ENCODE measurements around the gene ALPG. TPM values are rescaled to one million over a fixed set of nuclear protein-coding genes. Genes with fewer than 3 reads are reported as not detected.
"Not testable (repeated sequence)": the region's sequence is repeated elsewhere in the genome, so short reads cannot be mapped to it uniquely, and the experiment has no call there.

ALPG gene
- not detected in 2 replicates for total RNA-seq

DNA sequence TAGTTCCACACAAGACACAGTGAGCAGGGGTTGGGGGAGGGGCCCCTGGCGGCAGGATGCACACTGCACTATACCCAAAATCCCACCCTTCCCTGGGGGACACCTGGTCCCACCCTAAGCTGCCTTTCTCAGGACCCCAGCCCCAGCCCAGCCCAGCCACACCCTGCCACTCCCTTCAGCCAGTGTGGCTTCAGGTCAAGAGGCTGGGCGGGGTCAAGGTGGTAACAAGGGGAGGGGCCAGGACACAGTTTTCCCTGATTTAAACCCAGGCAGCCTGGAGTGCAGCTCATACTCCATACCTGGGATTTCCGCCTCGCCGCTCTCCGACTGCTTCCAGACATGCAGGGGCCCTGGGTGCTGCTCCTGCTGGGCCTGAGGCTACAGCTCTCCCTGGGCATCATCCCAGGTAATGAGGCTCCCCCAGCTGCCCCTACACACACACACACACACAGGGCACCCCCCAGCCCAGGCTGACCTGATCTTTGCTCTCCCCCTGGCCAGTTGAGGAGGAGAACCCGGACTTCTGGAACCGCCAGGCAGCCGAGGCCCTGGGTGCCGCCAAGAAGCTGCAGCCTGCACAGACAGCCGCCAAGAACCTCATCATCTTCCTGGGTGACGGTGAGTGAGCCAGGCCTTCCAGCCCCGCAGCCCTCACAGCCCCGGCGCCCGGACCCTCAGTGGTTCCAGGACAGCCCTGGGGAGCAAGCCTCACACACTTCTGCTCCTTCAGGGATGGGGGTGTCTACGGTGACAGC, at the start of gene ALPG:
TSS of gene ALPG (plus strand) at position 289 of the 755 bp plus-strand sequence. CDS start at position 340, 51 bp downstream.
- intact Hi-C loops (cut with micrococcal nuclease): no loop called here

DNA sequence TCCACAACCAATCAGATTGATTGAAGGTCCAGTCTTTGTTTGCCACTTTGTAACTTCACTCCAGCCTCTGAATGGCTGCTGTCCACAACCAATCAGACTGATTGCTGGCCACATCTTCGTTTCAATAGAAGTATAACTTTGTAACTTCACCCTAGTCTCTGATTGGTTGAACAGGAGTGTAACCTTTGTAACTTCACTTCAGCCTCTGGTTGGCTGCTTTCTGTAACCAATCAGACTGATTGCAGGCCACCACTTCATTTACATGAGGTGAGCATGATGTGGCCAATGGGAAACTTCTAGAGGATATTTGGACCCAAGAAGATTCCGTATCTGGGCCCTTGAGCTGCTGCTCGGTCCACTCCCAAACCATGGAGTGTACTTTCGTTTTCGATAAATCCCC, 45.0 kb upstream of the ALPG start:
- intact Hi-C loops (cut with micrococcal nuclease): no loop called here

DNA sequence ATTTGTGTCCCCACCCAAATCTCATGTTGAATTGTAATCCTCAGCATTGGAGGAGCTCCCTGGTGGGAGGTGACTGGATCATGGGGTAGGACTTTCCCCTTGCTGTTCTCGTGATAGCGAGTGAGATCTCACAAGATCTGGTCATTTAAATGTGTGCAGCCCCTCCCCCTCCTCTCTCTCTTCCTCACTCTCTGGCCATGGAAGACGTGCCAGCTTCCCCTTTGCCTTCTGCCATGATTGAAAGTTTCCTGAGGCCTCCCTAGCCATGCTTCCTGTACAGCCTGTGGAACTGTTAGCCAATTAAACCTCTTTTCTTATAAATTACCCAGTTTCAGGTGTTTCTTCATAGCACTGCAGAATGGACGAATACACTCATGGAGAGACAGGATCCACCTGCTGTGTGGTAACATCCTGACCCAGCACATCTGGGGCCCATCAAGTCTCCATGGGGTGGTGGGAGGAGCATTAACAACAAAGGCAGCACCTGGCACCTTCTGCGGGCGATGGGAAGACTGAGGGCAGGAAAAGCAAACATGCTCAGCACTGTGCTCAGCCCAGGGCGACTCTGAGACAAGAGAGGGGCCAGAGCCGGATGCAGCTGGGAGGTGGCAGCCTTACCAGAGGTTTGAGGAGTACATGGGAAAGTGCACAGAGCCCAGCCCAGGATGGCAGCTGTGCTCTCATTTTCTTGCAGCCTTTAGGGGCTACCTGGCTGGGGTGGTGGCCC, 44.3 kb upstream of the ALPG start:
- intact Hi-C loops (cut with micrococcal nuclease): no loop called here

DNA sequence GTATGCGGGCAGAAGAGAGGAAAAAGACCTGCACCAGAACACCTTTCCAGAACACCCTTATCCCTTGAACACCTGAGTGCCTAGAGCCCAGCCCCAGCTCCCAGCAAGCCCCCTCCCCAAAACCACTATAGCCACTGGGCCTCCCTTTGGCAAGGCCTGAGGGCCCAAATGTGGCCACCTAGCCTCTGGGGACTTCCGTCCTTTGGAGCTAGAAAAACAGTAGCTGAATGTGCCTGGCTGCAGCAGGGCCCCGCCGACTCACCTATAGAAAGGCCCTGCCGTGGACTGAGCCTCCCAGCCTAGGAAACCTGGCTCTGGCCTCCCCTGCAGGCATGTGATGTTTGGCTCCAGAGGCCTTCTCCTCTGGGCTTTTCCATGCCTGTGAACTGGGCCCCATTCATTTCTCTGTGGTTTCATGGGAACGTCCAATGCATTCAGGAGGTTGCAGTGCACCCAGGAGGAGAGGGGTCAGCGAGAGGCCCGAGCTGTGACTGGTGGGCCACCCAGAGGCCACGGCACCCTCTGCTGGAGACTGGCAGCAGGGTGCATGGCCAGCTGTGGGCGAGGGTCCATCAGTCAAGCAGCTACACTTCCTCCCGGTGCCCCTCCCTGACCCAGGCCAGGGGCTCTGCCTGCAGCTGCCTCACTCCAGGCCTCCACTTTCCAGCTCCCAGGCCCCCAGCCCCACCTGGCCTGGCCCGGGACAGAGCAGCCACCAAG, 43.4 kb upstream of the ALPG start:
- intact Hi-C loops (cut with micrococcal nuclease): not testable (repeated sequence)

DNA sequence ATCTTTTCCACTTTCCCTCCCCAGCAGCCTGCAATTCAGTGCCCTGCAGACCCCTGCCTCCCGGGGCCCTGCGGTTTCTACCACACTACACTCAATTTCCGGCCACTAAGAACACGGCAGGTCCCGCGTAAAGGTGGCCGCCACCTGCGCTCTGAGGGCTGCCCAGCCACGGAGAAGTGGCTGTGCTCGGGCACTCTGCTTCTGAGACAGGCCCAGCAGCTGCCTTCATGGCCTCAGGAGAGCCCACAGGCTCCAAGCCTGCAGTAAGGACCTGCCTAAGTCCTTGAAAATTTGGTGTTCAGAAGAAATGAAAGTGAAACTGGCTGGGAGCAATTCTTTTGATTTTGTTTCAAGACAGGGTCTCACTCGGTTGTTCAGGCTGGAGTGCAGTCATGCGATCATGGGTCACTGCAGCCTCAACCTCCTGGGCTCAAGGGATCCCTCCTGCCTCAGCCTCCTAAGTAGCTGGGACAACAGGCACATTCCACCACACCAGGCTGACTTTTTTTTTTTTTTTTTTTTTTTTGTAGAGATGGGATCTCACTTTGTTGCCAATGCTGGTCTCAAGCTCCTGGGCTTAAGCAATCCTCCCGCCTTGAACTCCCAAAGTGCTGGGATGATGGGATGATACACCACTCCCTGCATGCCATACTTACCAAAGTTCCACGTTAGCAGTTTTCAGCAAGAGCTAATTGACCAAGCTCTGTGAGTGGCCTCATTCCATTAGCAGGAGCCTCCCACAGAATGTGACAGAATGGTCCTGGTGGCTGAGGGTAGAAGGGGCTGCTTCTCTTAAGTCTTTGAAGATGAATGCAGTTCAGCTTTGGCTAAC, 42.6 kb upstream of the ALPG start:
- intact Hi-C loops (cut with micrococcal nuclease): no loop called here

DNA sequence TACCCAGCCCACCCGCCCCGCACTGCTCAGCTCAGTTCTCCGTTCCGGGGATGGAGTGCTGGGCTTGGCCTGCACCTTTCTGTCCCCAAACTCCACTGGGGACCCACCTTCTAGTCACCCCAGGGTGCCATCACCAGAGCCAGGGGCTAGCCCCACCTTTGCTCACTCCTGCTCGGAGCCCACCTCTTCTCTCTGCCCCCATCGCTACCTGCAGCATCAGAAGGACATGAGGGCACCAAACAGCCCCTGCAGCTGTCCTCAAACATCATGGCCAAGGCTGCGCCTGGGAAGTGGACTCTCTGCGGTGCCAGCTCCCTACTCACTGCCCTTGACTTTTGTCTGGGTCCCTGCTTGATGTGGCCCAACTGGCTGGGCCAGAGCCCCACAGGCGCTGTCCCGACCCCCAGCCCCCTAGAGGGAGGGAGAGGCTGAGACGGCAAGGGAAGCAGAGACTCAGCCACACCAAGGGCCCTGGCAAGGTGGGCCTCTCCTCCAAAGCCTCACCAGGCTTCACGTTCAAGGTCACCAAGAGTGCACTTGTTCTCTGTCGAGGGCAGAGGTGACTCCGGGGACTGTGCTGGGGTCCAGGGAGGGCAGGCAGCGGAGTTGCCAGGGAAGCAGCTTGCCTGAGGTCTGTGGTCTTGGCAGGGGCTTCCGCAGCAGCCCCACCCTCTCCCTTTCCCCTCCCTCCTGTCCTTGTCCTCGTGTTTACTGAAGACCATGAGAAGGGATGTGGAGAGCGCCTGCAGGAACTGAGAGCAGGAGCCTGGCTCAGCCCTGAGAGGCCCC, 41.6 kb upstream of the ALPG start:
- intact Hi-C loops (cut with micrococcal nuclease): not testable (repeated sequence)

DNA sequence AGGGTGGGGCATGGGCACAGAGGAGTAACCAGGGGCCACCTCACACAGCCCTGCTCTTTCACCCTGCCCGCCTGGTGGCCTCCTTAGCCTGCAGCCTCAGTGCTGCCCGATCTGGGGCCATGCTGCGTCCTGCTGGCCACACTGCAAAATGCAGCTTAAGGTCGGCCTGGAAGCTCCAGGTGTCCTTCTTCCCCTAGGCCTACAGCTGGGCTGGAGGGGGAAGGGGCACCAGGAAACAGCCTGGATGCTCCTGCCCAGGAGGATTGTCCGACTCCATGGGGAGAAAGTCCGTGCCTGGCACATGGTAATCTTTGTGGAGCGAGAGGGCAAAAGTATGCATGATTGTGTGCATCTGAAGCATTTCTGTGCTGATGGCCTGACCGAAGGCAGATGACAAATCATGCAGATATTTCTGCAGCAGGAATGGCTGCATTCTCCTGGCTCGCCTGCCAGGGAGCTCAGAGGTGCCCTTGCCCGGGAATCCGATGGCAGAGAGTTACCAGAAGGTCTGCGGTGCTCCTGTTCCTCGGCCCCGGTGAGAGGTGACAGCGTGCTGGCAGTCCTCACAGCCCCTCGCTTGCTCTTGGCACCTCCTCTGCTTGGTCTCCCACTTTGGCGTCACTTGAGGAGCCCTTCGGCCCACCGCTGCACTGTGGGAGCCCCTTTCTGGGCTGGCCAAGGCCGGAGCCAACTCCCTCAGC, 40.9 kb upstream of the ALPG start:
- intact Hi-C loops (cut with micrococcal nuclease): no loop called here

DNA sequence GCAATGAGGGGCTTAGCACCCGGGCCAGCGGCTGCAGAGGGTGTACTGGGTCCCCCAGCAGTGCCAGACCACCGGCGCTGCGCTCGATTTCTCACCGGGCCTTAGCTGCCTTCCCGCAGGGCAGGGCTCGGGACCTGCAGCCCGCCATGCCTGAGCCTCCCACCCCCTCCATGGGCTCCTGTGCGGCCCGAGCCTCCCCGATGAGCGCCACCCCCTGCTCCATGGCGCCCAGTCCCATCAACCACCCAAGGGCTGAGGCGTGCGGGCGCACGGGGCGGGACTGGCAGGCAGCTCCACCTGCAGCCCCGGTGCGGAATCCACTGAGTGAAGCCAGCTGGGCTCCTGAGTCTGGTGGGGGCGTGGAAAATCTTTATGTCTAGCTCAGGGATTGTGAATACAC, 40.2 kb upstream of the ALPG start:
- intact Hi-C loops (cut with micrococcal nuclease): not testable (repeated sequence)

DNA sequence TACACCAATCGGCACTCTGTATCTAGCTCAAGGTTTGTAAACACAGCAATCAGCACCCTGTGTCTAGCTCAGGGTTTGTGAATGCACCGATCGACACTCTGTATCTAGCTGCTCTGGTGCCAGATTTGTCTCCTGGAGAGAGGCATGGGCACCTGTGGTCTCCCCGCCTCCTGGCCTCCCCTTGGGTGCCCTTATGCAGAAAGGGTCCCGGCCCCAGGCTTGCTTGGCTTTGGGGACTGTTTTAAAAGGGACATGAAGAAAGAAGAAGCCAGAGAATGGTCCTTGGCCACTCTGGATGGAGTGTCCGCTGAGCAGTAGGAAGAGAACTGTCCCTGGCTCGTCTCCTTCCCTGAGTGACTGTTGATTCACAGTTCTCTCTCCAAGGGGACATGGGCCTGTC, 39.6 kb upstream of the ALPG start:
- intact Hi-C loops (cut with micrococcal nuclease): no loop called here

DNA sequence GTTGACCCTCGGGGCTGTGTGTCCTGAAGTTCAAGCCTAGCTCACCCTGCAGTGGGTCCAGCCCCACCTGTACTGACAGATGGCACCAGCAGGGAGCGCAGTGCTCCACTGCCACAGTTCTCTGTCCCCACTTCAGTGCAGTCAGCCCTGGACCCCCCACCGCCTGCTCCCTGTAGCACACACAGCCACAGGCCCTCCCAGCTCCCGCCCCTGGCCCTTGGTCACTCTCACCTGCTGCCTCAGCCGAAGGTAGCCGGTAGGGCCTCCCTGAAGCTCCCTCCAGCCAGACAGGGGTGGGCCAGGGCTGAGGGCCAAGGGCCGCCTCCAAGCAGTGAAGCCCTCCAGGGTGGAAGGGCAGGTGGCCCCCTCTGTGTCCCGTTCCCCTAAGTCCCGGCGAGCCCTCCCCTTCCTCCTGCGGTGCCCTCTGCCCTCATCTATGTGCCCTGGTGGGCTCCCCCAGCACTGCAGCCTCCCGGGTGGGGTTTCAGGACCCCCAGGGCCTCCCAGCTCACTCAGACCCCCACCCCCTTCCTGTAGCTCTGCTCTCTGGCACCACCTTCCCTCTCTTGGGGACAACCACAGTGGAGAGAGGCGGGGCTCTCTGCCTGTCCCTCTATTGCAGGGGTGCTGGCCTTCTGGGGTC, 38.9 kb upstream of the ALPG start:
- intact Hi-C loops (cut with micrococcal nuclease): no loop called here

DNA sequence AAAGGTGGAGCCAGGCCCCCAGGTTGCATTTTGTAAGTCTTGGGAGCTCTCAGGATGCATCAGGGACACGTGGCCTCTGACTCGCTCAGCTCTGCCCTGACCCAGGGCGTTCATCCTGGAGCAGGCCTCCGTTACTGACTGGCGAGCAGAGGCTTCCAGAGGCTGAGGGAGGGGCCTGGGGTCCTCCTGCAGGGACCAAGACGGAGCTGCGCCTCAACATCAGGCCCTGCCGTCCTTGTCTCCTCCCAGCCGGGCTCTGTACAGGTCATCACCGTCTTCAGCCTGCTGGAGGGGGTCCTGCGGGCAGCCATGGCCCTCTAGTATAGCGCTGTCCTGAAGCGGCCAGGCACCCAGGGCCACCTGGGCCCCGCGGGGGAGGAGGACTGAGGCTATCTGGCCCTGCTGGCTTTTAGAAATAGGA, 38.3 kb upstream of the ALPG start:
- intact Hi-C loops (cut with micrococcal nuclease): no loop called here

DNA sequence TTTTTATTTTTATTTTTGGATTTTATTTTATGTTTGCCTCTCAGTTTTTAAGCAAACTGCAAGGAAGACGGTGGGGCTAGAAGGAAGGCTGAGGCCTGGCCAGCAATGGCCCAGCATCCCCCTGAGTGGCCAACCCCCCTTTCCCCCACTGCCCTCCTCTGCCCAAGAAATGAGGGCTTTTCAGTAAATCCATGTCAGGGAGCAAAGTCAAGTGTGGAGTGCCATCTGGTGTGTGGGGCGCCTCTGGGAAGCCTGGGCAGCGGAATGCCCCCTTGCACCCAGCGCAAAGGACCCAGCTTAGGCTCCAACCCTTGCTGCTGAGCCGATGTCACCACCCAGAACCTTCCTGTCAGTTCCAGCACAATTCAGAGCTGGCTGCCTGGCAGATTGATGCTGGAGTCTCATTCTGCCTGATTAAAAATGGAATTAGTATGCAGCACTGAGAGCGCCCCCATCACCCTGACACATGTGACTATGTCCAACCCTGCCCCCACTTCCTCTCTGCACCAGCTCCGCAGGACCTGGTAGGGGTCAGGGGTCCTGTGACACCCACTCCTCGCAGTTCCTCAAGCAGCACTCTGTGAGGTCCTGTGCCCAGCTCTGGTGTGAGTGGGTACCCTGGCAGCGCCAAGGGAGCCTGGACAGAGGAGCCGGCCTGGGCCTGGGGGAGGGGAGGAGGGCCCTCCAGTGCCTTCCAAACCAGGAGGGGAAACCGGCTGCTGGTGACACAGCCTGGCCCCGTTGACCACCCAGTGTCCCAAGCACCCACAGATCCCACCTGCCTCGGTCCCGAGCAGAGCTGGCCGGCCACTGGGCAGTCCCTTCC, 37.3 kb upstream of the ALPG start:
- intact Hi-C loops (cut with micrococcal nuclease): no loop called here

DNA sequence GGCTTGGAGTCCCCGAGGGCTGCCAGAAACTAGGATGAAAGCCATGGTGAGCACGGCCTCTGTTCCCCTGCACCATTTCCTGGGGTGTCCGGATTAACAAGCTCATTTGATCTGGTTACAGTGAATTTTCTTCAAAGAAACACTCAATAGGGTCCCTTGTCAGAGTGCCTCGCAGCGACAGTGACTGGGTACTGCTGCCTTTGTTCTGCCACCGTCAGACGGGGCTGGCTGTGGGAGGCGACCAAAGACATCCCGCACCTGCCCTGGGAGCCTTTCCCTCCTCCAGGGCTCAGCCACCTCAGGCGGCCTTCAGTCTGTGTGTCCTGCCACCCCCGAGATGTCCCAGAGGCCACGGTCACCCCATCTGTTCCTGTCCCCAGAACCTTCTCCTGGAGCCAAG, 36.6 kb upstream of the ALPG start:
- intact Hi-C loops (cut with micrococcal nuclease): not testable (repeated sequence)

DNA sequence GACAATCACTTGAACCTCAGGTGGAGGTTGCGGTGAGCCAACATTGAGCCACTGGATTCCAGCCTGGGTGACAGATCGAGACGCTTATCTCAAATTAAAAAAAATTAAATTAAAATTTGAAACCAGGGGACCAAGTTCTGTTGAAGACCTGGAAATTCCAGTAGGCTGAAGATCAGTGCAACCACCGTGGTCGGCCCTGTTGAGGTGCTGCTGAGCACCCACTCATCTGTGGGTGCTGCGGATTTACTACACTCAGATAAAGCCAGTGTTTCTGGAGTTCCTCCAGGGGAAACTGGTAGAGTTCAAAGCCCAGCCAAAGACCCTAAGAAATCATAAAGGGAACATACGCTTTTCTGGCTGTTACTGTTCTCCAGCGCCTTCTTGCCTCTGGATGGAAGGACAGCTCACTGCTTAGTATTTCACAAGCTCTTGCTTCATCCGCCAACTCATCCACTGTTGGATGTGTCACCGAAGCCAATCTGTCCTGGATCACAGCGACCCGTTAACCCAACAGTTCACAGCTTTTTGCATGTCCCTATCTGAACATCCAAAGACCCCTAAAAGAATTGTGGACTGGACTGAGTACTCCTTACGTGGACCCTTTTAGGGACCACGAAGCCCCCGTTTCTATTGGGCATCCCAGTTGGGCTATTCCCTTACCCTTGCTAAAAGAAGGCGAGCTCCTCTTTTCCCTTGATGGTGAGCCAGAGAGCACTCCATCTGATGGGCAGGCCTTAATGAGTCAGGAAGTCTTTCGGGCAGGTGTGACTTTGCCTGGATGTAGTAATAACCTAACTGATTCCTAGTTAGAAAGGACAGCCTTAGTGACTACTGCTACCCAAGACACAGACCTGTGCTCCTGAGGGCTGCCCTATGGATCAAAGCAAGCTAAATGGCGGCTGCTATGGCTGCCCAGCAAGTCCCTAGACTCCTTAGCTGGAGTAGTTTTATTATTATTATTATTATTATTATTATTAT, 34.1 kb upstream of the ALPG start:
- intact Hi-C loops (cut with micrococcal nuclease): no loop called here

DNA sequence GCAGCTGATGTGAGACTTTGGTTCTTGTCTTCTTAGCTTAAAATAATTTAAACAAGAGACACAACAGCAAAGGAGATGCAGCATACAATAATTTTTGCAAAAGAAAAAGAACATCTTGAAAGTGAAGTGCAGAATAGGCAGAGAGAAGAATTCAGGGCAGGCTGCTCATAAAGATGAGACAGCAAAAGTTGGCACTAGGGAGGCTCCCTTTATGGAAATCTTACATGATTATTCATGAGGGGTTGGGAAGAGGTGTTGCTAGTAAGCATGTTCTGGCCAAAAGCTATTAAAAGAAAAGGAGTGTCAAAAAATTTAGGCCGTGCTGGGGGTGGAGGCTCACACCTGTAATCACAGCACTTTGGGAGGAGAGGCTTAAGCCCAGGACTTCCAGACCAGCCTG, 32.3 kb upstream of the ALPG start:
- intact Hi-C loops (cut with micrococcal nuclease): no loop called here

DNA sequence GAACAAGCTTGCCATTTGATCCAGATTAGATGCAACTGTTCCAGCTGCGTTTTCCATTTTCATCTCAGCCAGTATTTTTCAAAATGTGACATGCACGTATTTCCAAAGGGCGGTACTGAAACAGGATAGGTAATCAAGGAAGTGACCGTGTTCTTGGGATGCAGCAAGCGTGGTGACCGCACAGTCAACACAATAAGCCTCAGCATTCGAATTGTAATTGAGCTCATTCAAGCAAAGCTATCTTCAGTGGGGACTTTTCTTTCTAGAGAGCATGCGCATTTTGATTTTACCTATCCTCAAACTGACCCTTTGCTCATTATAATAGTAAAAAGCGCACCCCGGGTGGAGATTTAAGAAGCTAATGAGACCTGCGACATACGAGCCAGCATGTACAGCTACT, 31.5 kb upstream of the ALPG start:
- intact Hi-C loops (cut with micrococcal nuclease): no loop called here

DNA sequence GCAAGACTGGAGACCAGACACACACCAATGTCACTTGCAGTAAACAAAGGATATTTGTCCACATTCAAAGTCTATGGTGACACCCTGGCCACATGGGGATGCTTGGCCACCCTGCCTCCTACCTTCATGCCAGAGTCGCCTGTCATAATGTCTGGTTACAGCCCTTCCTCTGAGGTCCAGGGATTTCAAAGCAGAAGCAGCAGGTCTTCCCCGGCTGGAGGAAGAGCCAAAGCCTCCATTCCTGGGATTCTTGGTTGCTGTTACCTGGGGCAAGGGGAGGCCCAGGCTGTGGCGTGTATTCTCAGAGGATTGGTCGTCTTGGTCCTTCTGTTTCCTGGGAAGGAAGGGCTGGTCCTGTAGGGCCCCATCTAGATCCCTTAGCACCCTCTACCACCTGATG, 30.4 kb upstream of the ALPG start:
- intact Hi-C loops (cut with micrococcal nuclease): no loop called here

Data from T-helper 2 cell treated with Interferon-gamma antibody and Interleukin-4, amounts not matched to agents 100 ng/mL and 5 ng/mL, for 36 hours (primary cell).